Stimulated activated naive B cell treated with anti-CD40 and anti-IgM and Interleukin-4, amounts not matched to agents 10 μg/mL and 1 μg/mL and 100 μg/mL, for 72 hours (primary cell): ENCODE measurements around the gene EIF4B.

Source experiments
- ATAC-seq, 2 donors: fragments of 150-1000 bp; cut with Tn5 transposase; replicated peaks; 2 replicates each; pipeline ENCODE4 v1.10.0; 2021; ENCODE audit warnings: moderate library complexity in 1 of 2
- DNase-seq: peaks from one replicate; pipeline ENCODE4 v3.0.0; 2021
- H3K27ac Mint-ChIP-seq: one replicate; pipeline ENCODE4 v1.8.0; 2022; ENCODE audit warnings: mild to moderate bottlenecking, mixed read lengths
- H3K27me3 Mint-ChIP-seq, 2 donors: one replicate each; pipeline ENCODE4 v1.8.0; 2022; ENCODE audit warnings: mixed read lengths in 2 of 2
- H3K36me3 Mint-ChIP-seq, 2 donors: one replicate each; pipeline ENCODE4 v1.8.0; 2022; ENCODE audit warnings: mixed read lengths in 2 of 2, mild to moderate bottlenecking in 1 of 2
- H3K4me1 Mint-ChIP-seq, 2 donors: one replicate each; pipeline ENCODE4 v1.8.0; 2022; ENCODE audit warnings: mixed read lengths in 2 of 2, mild to moderate bottlenecking in 1 of 2
- H3K4me3 Mint-ChIP-seq, 2 donors: one replicate each; pipeline ENCODE4 v1.8.0; 2022; ENCODE audit warnings: mild to moderate bottlenecking in 2 of 2, mixed read lengths in 2 of 2, moderate library complexity in 1 of 2
- H3K9me3 Mint-ChIP-seq, 2 donors: one replicate each; pipeline ENCODE4 v1.8.0; 2022; ENCODE audit warnings: mixed read lengths in 2 of 2, mild to moderate bottlenecking in 1 of 2

EIF4B gene

GRCh38 chr12:53054112-53054878 is 48.0 kb downstream of the EIF4B start:
- peak; percentile 88 for DNase-seq
- peaks cover 16 to 20% of the 10 kb centered on the region in 2 donors for H3K4me1 Mint-ChIP-seq
- H3K27ac Mint-ChIP-seq = peak overlapping the region; percentile 98
- H3K36me3 Mint-ChIP-seq = peaks cover 0 to 3% of the 10 kb centered on the region in 2 donors
- H3K27me3 Mint-ChIP-seq = peaks cover 3 to 6% of the 10 kb centered on the region in 2 donors
- H3K9me3 Mint-ChIP-seq = no peaks in the 10 kb centered on the region
- H3K4me3 Mint-ChIP-seq = peak overlapping the region; percentile 98 to 99
- peak; percentile 93 to 96 for ATAC-seq

- H3K27ac Mint-ChIP-seq = no peak overlapping the region
- no peak for DNase-seq
Observed at GRCh38 chr12:53055471-53056266, 49.4 kb downstream of the EIF4B start.

GRCh38 chr12:53056296-53056695 is 50.0 kb downstream of the EIF4B start:
- H3K27ac Mint-ChIP-seq = no peak overlapping the region
- ATAC-seq (no peak), DNase-seq (no peak)
- H3K36me3 Mint-ChIP-seq = peaks cover 0 to 3% of the 10 kb centered on the region in 2 donors
- H3K4me1 Mint-ChIP-seq = peaks cover 12 to 15% of the 10 kb centered on the region in 2 donors
- H3K9me3 Mint-ChIP-seq = no peaks in the 10 kb centered on the region
- peaks cover 6 to 11% of the 10 kb centered on the region in 2 donors for H3K27me3 Mint-ChIP-seq
- no peak overlapping the region for H3K4me3 Mint-ChIP-seq

More at GRCh38 chr12:53055471-53056266, 49.4 kb downstream of the EIF4B start:
- Mint-ChIP-seq H3K9me3 (no peaks in the 10 kb centered on the region), H3K4me1 (peaks cover 15% of the 10 kb centered on the region in 2 donors), H3K4me3 (peak overlapping the region in 1 of 2 donors; percentile 56), H3K36me3 (peaks cover 0 to 3% of the 10 kb centered on the region in 2 donors), H3K27me3 (peaks cover 3 to 6% of the 10 kb centered on the region in 2 donors)
- ATAC-seq = no peak

GRCh38 chr12:53056901-53057300 is 50.6 kb downstream of the EIF4B start:
- Mint-ChIP-seq H3K9me3 (no peaks in the 10 kb centered on the region), H3K4me3 (no peak overlapping the region), H3K27ac (no peak overlapping the region), H3K27me3 (peaks cover 6 to 11% of the 10 kb centered on the region in 2 donors), H3K4me1 (peaks cover 12 to 15% of the 10 kb centered on the region in 2 donors), H3K36me3 (peaks cover 0 to 3% of the 10 kb centered on the region in 2 donors)
- DNase-seq (no peak), ATAC-seq (no peak)

- peak overlapping the region; percentile 2 for H3K27ac Mint-ChIP-seq
- peaks cover 10 to 15% of the 10 kb centered on the region in 2 donors for H3K4me1 Mint-ChIP-seq
- H3K4me3 Mint-ChIP-seq = no peak overlapping the region
- DNase-seq (no peak), ATAC-seq (no peak)
- no peaks in the 10 kb centered on the region for H3K36me3 Mint-ChIP-seq
- H3K27me3 Mint-ChIP-seq = peaks cover 6 to 11% of the 10 kb centered on the region in 2 donors
- H3K9me3 Mint-ChIP-seq = no peaks in the 10 kb centered on the region
Observed at GRCh38 chr12:53057816-53058500, 51.7 kb downstream of the EIF4B start.

GRCh38 chr12:53058674-53059433 is 52.6 kb downstream of the EIF4B start:
- Mint-ChIP-seq H3K4me1 (peaks cover 6 to 9% of the 10 kb centered on the region in 2 donors), H3K27ac (no peak overlapping the region), H3K36me3 (peaks cover 5% of the 10 kb centered on the region in 2 donors), H3K4me3 (no peak overlapping the region), H3K9me3 (no peaks in the 10 kb centered on the region), H3K27me3 (peaks cover 6 to 11% of the 10 kb centered on the region in 2 donors)
- ATAC-seq = no peak
- no peak for DNase-seq

- Mint-ChIP-seq H3K27me3 (peaks cover 6 to 11% of the 10 kb centered on the region in 2 donors), H3K36me3 (peaks cover 9% of the 10 kb centered on the region in 2 donors), H3K4me1 (peaks cover 1 to 4% of the 10 kb centered on the region in 2 donors), H3K9me3 (no peaks in the 10 kb centered on the region), H3K4me3 (no peak overlapping the region), H3K27ac (no peak overlapping the region)
- ATAC-seq = peak in 1 of 2 donors; percentile 10
- DNase-seq = no peak
Observed at GRCh38 chr12:53059434-53060063, 53.3 kb downstream of the EIF4B start.

GRCh38 chr12:53060064-53060720 is 53.9 kb downstream of the EIF4B start:
- peak overlapping the region in 1 of 2 donors; percentile 31 for H3K4me3 Mint-ChIP-seq
- DNase-seq (no peak), ATAC-seq (no peak)
- no peaks in the 10 kb centered on the region for H3K9me3 Mint-ChIP-seq
- peaks cover 15% of the 10 kb centered on the region in 2 donors for H3K36me3 Mint-ChIP-seq
- H3K4me1 Mint-ChIP-seq = peaks cover 1 to 4% of the 10 kb centered on the region in 2 donors
- H3K27ac Mint-ChIP-seq = no peak overlapping the region
- peaks cover 6 to 11% of the 10 kb centered on the region in 2 donors for H3K27me3 Mint-ChIP-seq

- no peaks in the 10 kb centered on the region for H3K9me3 Mint-ChIP-seq
Observed at GRCh38 chr12:53060721-53061276, 54.5 kb downstream of the EIF4B start.

GRCh38 chr12:53061404-53062010 is 55.3 kb downstream of the EIF4B start:
- H3K36me3 Mint-ChIP-seq = peaks cover 26 to 28% of the 10 kb centered on the region in 2 donors
- no peaks in the 10 kb centered on the region for H3K9me3 Mint-ChIP-seq
- no peak overlapping the region for H3K4me3 Mint-ChIP-seq
- ATAC-seq = no peak
- H3K27me3 Mint-ChIP-seq = peaks cover 5 to 6% of the 10 kb centered on the region in 2 donors
- peak overlapping the region; percentile 16 for H3K27ac Mint-ChIP-seq
- peaks cover 5 to 8% of the 10 kb centered on the region in 2 donors for H3K4me1 Mint-ChIP-seq
- no peak for DNase-seq

More at GRCh38 chr12:53060721-53061276, 54.5 kb downstream of the EIF4B start:
- peak overlapping the region; percentile 48 for H3K27ac Mint-ChIP-seq
- H3K4me1 Mint-ChIP-seq = peaks cover under 1 to 1% of the 10 kb centered on the region in 2 donors
- DNase-seq = no peak
- ATAC-seq = no peak
- peaks cover 5 to 6% of the 10 kb centered on the region in 2 donors for H3K27me3 Mint-ChIP-seq
- peaks cover 20 to 21% of the 10 kb centered on the region in 2 donors for H3K36me3 Mint-ChIP-seq
- no peak overlapping the region for H3K4me3 Mint-ChIP-seq

GRCh38 chr12:53062011-53062961 is 56.0 kb downstream of the EIF4B start:
- Mint-ChIP-seq H3K4me1 (peaks cover 5 to 8% of the 10 kb centered on the region in 2 donors), H3K27me3 (peaks cover 5 to 6% of the 10 kb centered on the region in 2 donors), H3K4me3 (no peak overlapping the region), H3K9me3 (no peaks in the 10 kb centered on the region), H3K27ac (peak overlapping the region; percentile 16), H3K36me3 (peaks cover 31 to 36% of the 10 kb centered on the region in 2 donors)
- DNase-seq (no peak), ATAC-seq (no peak)
